Fibroblast of mammary gland (primary cell): ENCODE results near the gene ARHGAP42.

Experiments used
- DNase-seq: peaks from one replicate; pipeline ENCODE4 v3.0.0-alpha.2; 2010; ENCODE audit warnings: low read depth
- H3K4me3 ChIP-seq: 2 replicates; pipeline ENCODE4 v1.5.1; 2011; ENCODE audit warnings: low read depth, mild to moderate bottlenecking, low read length, moderate library complexity; ENCODE audit not compliant: control insufficient read depth
- TF ChIP-seq, protein P1 (sequence below): conservative IDR thresholded peaks from 2 replicates; pipeline ENCODE4 v1.5.1; 2011; ENCODE audit warnings: low read depth, low read length, inconsistent platforms; ENCODE audit not compliant: control insufficient read depth, insufficient read depth

Gene ARHGAP42

DNA sequence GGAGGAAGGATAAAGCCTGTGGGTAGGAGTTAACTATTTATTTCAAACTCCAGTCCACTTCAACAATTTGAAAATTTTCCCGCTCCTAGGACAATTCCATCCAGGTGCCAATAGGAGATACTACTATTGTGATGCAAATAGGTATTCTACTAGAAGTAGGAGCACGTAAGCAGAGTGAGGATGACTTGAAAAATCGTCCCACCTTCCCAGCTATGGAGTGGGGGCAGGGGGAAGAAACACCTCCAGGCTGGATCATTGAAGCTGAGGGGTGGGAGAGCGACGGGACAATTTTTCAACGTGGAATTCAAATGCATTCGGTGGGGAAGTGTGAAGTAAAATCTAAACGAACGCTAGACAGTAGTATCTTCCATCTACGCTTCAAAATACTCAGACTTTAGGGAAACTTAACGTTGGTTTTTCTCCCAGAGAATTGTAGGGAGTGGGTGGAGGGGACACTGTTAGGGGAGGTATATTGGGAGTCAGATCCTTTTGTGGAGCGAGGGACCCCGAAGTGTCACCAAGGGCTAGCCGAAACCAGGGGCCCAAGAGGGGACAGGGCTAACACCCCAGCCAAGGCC, 523 bp upstream of the ARHGAP42 start:
- H3K4me3 ChIP-seq = peak overlapping the region; percentile 84
- TF ChIP-seq, protein P1, sequence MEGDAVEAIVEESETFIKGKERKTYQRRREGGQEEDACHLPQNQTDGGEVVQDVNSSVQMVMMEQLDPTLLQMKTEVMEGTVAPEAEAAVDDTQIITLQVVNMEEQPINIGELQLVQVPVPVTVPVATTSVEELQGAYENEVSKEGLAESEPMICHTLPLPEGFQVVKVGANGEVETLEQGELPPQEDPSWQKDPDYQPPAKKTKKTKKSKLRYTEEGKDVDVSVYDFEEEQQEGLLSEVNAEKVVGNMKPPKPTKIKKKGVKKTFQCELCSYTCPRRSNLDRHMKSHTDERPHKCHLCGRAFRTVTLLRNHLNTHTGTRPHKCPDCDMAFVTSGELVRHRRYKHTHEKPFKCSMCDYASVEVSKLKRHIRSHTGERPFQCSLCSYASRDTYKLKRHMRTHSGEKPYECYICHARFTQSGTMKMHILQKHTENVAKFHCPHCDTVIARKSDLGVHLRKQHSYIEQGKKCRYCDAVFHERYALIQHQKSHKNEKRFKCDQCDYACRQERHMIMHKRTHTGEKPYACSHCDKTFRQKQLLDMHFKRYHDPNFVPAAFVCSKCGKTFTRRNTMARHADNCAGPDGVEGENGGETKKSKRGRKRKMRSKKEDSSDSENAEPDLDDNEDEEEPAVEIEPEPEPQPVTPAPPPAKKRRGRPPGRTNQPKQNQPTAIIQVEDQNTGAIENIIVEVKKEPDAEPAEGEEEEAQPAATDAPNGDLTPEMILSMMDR = no peak

GRCh38 chr11:100687630-100688395, 725 bp downstream of the ARHGAP42 start:
- TF ChIP-seq, protein P1 = peak; percentile 71
- H3K4me3 ChIP-seq = peak overlapping the region; percentile 84
- peak; percentile 87 for DNase-seq

More for the DNA sequence above, 523 bp upstream of the ARHGAP42 start:
- no peak for DNase-seq

GRCh38 chr11:100689141-100689540, 2.1 kb downstream of the ARHGAP42 start:
- TF ChIP-seq, protein P1 = no peak
- H3K4me3 ChIP-seq = no peak overlapping the region
- DNase-seq = no peak

DNA sequence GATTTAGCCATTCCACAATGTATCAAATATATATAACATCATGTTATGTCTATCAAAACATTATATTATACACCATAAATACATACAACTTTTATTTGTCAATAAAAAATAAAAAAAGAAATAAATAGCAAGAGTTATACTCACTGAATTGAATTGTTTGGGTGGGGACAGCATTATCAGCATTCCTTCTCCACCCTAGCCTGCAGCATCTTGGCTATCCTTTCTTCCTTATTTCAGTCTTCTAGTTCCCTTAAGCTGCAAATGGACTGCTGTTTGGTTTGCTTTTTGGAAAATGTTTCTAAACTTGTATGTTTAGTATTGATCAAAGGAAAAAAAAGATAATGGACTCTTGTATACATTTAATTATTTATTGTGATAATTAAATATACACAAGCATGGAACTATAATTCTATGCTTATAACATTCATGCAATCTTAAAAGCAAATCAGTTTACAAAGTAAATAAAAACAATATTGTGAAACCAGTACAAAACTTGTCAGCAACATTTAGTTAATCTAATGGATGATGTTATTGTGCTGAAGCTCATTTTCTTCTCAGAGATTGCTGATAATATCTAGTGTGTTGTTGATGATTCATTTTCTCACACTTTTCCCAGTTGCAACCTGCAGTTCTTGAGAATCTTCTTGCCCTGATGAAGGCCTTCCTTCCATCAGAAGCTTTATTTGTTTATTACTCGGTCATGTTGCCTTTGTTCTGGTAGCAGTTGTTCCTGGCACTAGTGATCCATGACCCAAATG, 5.0 kb downstream of the ARHGAP42 start:
- no peak overlapping the region for H3K4me3 ChIP-seq
- TF ChIP-seq, protein P1 = no peak
- DNase-seq = no peak

- TF ChIP-seq, protein P1 = no peak
- H3K4me3 ChIP-seq = no peak overlapping the region
- no peak for DNase-seq
Observed at GRCh38 chr11:100695911-100696310, 8.8 kb downstream of the ARHGAP42 start.

DNA sequence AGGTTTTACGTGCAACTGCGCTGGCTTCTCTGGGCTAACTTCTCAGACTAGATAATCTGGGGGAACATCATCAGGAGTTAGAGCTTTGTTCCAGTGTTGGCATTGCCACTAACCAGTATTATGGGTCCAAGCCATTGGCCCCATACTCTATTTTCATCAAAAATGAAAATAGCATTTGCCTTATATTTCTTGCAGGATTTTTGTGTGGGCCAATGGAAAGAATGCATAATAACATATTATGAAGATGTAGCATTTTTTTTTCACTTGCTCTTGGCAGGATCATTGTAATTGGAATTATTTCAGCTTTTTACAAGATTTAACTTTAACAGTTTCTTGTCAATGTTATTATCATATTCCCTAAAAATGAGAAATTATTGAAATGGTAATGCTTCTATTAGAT, 16.1 kb downstream of the ARHGAP42 start:
- no peak for DNase-seq
- no peak overlapping the region for H3K4me3 ChIP-seq
- TF ChIP-seq, protein P1 = no peak
